H7 (cell line): Measurements from ENCODE around the gene KDM6B. TPM values are rescaled to one million over a fixed set of nuclear protein-coding genes. Genes with fewer than 3 reads are reported as not detected.
A peak's percentile ranks its signal among the peaks of the same experiment; 100 is the strongest.

Experiments used
- DNase-seq: peaks from one replicate; pipeline ENCODE4 v3.0.0; 2012
- H3K27me3 ChIP-seq: 2 replicates; pipeline ENCODE4 v1.6.0; 2011; ENCODE audit warnings: mild to moderate bottlenecking, low read length; ENCODE audit not compliant: control insufficient read depth, insufficient read depth
- H3K36me3 ChIP-seq: replicated peaks from 2 replicates; pipeline ENCODE4 v1.5.1; 2011; ENCODE audit warnings: low read length; ENCODE audit not compliant: control insufficient read depth, insufficient read depth
- H3K4me3 ChIP-seq: 2 replicates; pipeline ENCODE4 v1.5.1; 2011; ENCODE audit warnings: low read depth, mild to moderate bottlenecking, control low read depth, low read length, moderate library complexity; ENCODE audit not compliant: insufficient read depth
- total RNA-seq: library from RNA; depleted of rRNA; stranded (reverse); fragments of >200 nt; shearing (Covaris generic); gene quantifications from 2 replicates; pipeline ENCODE4 v1.2.3, GENCODE V29; 2014

KDM6B gene
- total RNA-seq, 1 experiment from 2014 or later: 1.6 TPM

DNA sequence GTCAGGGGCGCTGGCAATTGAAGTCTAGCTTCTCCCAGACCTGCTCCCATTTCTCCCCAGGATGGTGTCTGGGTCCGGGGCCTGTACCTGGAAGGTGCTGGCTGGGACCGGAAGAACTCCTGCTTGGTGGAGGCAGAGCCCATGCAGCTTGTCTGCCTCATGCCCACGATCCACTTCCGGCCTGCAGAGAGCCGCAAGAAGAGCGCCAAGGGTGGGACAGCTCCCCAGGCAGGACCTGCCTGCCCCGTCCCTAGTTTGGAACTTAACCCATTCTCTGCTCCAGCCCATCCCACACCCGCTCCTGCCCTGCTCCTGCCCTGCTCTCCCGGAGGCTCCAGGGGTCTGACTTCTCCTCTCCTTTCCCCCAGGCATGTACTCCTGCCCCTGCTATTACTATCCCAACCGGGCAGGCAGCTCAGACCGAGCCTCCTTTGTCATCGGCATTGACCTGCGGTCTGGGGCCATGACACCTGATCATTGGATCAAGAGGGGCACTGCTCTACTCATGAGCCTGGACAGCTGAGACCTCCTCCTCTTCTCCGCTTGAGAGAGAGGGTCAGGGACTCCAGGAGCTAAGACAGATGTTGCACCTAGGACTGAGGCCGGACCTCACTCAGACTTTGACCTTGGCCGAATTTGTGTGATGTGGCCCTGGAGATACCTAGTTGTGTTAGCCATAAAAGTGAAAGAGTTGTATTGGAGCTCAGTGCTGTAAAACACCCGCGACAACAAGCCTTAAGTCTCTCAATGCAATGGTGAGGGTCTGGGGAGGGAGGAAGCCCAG is 814 bp upstream of the KDM6B start:
- Histone ChIP-seq H3K4me3 (peak overlapping the region; percentile 66; the same call in 1 of the 2 replicates), H3K27me3 (peaks cover 32% of the 10 kb centered on the region), H3K36me3 (no peaks in the 10 kb centered on the region)
- peak; percentile 39 for DNase-seq

DNA sequence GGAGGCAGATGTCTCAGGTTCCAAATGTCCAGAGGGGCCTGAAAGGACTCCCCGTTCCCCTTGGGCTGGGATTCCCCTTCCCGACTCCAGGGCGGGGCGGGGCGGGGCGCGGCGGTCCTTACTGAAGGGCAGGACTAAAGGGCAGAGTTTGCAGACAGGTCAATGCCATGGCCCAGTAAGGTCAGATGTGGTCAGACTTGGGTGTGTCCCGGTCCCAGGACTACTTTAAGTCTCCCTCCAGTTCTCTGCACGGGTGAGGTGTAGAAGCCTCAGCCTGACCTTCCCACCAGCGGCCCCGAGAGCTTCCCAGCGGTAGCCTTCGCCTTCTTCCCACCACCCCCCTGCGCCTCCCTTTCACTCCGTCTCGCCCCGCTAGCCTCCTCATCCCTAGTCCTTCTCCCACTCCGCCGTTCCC is 532 bp downstream of the KDM6B start:
- peaks cover 44% of the 10 kb centered on the region for H3K27me3 ChIP-seq
- peak; percentile 75 for DNase-seq
- no peaks in the 10 kb centered on the region for H3K36me3 ChIP-seq
- H3K4me3 ChIP-seq: peak overlapping the region; percentile 66

DNA sequence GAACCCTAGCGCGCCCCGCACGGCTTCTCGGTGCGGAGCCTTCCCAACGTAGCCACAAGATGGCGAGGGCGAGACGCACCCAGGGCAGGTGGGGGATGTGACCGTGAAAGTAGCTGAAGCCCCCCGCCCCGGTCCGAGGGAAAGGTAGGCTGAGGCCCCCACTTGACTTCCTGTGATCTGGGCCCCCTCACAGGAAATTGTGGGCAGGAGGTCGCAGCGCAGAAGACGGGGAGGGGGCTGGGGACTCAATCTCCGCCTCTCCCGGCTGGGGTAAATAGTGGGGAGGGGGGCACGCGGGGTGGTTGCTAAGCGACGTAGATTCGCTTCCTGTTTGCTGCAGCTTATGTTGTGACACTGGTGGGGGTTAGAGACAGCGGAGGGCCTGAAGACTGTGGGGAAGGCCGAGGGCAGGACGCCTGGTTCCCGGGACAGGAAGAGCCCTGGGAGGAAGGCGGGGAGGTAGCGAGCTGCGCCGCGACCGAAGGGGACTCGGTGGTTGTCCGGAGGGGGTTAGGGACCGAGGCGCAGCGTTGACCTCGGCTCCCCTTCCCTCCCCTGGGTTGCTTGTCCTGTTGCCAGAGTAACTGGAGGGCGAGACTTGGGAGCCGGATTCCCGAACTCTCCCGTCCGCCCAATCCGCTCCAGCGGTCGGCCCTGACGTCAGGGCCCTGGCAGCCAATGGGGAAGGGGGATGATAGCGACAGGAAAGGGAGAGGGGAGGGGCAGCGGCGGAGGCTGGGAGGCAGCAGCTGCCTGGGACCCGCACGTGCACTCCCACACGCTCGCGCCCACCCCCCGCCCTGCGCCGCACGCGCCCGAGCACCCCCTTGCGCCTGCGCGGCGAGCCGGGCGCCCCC is 1.2 kb downstream of the KDM6B start:
- no peaks in the 10 kb centered on the region for H3K36me3 ChIP-seq

DNA sequence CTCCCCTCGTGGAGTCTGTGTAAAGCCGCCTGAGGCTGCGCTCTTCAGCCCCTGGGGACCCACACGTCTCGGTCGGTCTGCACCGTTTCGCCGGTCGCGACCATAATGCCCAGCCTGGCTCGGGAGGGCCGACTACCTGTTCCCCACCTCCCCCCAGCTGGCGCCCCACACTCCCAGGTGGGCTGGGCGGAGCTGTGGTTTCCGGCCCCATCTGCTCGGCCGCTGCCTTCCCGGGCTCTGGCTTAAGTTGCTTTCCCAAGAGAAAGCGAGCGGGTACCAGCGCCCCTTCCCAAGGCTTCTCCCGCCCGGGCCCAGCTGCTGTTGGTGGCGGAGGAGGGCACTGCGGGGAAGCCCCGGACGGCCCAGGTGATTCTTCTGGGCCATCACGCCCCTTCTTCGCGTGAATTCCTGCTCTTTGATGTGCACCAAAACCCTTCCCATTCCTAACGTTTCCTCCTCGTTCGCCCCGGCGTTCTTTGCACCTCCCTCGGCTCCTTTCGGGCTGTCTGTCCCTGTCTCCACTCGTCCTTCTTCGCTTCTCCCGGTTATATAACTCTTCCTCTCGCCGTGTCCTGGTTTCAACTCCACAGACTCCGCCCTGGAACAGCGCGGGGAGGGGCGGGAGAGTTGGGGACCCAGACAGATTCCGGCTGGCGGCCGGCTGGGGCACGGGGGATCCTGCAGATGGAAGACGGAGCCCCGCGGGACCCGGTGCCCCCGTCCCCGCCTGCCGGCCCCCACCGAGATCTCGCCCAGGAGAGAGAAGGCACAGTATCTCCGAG is 2.0 kb downstream of the KDM6B start:
- peaks cover 50% of the 10 kb centered on the region for H3K27me3 ChIP-seq
- H3K36me3 ChIP-seq: no peaks in the 10 kb centered on the region
- peak overlapping the region; percentile 75 for H3K4me3 ChIP-seq
- peak; percentile 66 for DNase-seq

More for the DNA sequence above, 1.2 kb downstream of the KDM6B start:
- Histone ChIP-seq H3K27me3 (peaks cover 49% of the 10 kb centered on the region), H3K4me3 (peak overlapping the region; percentile 75)
- peak; percentile 98 for DNase-seq

DNA sequence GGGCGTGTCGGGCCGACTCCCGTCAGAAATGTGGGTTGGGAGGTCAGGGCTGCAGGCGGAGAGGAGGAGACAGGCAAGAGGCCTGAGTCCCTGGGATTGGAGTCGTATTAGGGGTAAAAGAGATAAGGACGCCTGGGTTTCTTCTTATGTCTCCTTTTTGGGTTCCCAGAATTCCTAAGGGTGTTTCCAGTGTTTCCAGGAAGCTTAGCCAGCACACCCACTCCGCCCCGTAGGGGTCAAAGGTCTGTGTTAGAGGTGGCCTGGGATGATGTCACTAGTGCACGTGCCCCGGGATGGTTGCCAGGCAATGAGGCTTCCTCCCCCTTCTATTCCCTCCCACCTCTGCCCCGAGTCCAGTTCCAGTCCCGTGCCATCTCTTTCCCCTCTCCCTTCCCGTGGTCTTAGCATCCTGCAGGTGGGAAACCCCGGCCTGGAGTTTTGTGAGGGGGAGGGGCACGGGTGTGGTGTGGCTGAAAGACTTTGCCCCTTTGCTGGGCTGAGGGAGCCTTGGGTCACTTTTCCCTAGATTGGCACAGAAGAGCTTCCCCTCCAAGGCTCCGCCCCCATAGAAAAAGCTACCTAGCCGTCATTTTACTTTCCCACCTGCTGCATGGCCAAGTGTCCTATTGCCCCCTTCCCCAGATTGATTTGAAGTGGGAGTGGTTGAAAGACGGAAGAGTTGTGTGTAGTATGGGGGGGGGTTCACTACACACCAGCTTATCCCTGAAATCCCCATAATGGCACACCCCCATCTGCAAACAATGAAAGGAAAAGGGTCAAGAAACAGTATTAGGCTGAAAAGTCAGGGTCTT is 2.8 kb downstream of the KDM6B start:
- H3K4me3 ChIP-seq: peak overlapping the region; percentile 75
- peaks cover 51% of the 10 kb centered on the region for H3K27me3 ChIP-seq
- no peaks in the 10 kb centered on the region for H3K36me3 ChIP-seq
- DNase-seq: peak; percentile 92

- Histone ChIP-seq H3K4me3 (peak overlapping the region; percentile 75), H3K36me3 (no peaks in the 10 kb centered on the region), H3K27me3 (peaks cover 47% of the 10 kb centered on the region)
- DNase-seq: no peak
Measured at GRCh38 chr17:7837408-7838088, 3.5 kb downstream of the KDM6B start.

DNA sequence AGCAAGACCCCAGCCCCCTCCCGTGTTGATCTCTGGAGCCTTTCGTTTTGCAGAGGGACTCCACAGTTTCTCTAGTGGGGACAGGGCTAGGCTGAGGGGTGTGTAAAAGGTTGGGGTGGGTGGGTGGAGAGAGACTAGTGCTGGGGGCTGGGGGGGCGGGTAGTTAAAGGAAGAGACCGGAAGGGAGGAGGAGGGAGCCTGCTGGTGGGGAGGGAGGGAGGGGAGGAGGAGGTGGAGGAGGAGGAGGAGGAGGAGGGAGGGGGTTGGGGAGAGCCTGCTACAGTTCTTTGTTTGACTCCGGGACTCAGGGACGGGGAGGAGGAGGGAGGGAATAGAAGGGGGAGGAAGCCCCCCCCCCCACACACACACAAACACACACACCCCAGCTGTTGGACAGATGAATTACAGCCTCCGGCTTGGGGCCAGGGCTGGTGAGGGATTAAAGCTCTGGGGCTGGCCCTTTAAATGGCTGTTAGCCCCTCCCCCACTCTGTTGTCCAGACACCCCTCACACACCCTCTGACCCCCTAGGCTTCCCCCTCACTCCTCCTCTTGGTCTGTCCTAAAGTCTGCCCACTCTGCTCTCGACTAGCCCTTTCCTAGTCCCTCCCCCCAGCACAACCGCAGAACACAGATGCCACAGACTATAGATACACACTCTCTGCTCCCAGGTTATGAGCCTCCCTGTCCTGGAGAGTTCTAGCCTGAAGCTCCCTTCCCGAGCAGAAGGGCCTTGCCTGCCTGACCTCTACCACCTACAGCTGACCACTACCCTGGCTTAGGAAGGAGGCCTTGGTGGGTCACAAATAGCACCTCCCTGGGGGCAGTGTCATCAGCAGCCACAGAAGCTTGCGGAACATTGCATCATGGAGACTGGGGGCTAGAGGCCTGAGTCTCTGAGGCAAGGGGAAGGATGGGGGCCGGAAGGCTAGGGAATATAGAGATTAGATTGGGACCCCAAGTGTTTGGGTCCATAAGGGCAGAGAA is 4.4 kb downstream of the KDM6B start:
- H3K27me3 ChIP-seq: peaks cover 40% of the 10 kb centered on the region
- peak overlapping the region; percentile 16; the same call in 1 of the 2 replicates for H3K4me3 ChIP-seq
- no peaks in the 10 kb centered on the region for H3K36me3 ChIP-seq
- peak; percentile 83 for DNase-seq

DNA sequence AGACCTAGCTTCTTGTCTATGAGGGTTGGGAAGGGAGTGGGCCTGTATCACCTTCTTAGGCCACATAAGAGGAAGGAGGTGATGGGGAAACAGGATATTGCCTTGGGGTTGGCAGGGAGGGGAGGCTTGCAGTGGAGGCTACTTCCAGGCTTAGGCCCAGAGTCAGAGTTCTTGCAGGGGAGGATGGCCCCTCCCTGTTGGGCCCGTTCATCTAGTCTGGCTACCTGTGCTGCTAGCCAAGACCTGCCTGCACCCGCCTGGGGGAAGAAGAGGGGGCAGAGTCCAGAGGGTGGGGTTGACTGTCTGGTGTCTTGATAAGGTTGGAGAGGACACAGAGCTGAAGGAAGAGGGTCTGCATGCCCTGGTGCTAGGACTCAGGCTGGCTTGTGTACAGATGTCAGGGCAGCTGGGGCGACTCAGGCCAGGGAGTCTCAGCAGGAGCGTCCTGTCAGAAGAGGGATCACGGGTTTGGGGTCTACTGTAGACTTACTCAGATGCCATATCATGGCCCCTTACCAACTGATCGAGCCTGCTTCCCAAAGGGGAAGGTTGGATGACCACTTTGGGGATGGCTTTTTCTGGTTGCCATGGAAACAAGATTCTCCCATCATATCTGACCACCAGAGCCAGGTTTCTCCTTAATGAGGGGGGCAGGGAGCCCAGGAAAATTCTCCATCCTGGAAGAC is 5.3 kb downstream of the KDM6B start:
- DNase-seq: peak; percentile 30
- Histone ChIP-seq H3K27me3 (peaks cover 37% of the 10 kb centered on the region), H3K36me3 (no peaks in the 10 kb centered on the region), H3K4me3 (no peak overlapping the region)

DNA sequence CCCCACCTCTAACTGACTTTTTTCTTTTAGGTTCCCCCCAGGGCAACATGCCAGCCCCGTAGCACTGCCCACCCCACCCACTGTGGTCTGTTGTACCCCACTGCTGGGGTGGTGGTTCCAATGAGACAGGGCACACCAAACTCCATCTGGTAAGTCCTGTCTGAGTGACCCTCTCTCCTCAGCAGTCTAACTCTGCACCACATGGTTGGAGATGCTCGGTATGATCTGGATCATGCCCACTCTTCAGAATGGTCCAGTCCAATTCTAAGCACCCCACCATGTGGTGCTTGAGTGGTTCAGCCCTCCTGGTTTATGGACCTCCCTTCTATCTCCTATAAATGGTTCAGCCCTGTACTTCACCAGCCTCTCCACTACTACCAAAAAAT is 5.9 kb downstream of the KDM6B start:
- Histone ChIP-seq H3K4me3 (no peak overlapping the region), H3K36me3 (no peaks in the 10 kb centered on the region), H3K27me3 (peaks cover 35% of the 10 kb centered on the region)
- DNase-seq: peak; percentile 21

DNA sequence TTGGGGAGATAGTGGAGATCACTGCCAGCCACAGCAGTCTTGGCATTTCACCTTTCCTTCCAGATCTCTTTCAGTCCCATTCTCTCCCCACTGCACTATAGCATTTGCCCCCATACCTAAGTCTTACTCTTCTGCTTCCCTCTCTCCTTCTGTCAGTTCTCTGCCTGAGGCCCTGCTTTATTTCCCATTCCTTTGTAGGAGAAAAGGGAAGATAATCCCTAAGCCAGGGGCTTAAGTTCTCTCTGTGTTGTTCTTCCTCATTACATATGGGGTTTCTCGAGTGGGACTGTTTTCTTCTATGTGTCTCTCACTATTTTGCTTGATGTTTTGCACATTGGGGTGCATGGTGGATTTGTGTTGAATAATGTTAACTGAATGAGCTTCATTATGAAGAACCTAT is 6.4 kb downstream of the KDM6B start:
- Histone ChIP-seq H3K27me3 (peaks cover 38% of the 10 kb centered on the region), H3K36me3 (no peaks in the 10 kb centered on the region), H3K4me3 (no peak overlapping the region)
- DNase-seq: no peak

DNA sequence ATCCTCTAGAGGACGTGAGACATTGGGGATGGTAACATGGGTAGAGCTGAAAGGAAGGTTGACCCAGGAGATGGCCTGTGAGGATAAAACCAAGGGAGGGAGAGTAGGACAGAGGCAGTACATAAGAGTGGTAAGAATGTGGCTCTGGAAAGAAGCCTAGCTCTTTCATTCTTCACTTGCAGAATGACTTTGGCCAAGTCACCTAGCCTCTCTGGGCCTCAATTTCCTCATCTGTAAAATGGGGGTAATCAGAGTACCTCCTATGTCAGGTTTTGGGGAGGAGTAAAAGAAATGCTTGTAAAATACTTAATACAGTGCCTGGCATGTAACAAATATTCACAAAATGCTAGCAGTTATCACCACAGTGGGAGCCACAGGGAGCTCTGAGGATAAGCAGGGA is 6.9 kb downstream of the KDM6B start:
- Histone ChIP-seq H3K27me3 (peaks cover 39% of the 10 kb centered on the region), H3K36me3 (no peaks in the 10 kb centered on the region), H3K4me3 (no peak overlapping the region)
- DNase-seq: no peak

DNA sequence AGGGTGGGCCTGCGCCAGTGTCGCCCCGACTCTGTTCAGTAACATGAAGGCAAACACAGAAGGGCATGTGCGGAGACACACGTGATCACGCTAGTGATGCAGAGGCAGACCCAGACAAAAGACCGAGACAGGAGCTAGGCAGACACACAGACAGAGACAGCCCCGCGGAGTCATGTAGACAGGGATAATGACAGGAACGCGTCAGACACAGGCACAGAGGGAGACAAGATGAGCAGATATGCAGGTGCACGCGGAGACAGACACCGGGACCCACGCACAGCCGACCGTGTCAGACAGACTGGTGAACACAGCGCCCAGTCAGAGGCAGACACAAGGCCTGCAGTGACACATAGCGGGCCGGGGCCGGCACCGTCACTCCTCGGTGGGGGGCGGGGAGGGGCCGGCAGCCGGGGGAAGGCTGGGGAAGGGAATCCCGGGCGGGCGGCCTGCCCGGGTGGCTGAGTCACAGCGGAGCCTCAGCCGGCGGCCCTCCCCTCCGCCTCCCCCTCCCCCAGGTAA is 7.4 kb downstream of the KDM6B start:
- H3K4me3 ChIP-seq: peak overlapping the region; percentile 86
- DNase-seq: peak; percentile 90
- H3K27me3 ChIP-seq: peaks cover 39% of the 10 kb centered on the region
- no peaks in the 10 kb centered on the region for H3K36me3 ChIP-seq
